Right lobe of liver (tissue), 4 donors: Measurements from ENCODE around the gene RAB4A.

ENCODE experiments used
- POLR2A ChIP-seq: fragments of 450-650 bp; IDR thresholded peaks from one replicate; pipeline ENCODE4 v1.6.1; 2017; ENCODE audit warnings: antibody characterized with exemption, mild to moderate bottlenecking
- TF ChIP-seq, protein P1 (sequence below), 4 donors: fragments of 200-600 bp in 3 of 4; fragments of 450-650 bp in 1 of 4; IDR thresholded peaks; one replicate each; pipeline versions ENCODE4 v1.5.1 to v1.8.0; 2016 to 2022; ENCODE audit warnings: antibody characterized with exemption in 4 of 4, mild to moderate bottlenecking in 2 of 4
- donor health status: DM: no; HTN: no; CAD: no.
- donor health status: DM: no; HTN: no; CAD: no.
- donor health status: DM: no; HTN: yes; CAD: no.

DNA sequence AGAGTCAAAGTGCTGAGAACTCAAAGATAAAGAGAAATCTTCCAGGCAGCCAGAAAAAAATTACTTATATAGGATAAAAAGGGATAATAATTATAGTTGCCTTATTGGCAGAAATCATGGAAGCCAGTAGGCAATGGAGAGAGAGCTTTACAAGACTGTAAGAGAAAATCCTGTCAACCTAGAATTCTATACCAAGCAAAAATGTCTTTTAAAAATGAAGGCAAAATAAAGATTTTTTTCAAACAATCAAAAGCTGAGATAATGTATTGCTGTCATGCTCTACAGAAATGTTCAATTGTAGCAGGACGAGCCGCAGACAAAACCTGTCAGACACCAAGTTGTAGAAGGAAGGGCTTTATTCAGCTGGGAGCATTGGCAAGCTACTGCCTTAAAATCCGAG is 26.8 kb upstream of the RAB4A start:
- TF ChIP-seq, protein P1, sequence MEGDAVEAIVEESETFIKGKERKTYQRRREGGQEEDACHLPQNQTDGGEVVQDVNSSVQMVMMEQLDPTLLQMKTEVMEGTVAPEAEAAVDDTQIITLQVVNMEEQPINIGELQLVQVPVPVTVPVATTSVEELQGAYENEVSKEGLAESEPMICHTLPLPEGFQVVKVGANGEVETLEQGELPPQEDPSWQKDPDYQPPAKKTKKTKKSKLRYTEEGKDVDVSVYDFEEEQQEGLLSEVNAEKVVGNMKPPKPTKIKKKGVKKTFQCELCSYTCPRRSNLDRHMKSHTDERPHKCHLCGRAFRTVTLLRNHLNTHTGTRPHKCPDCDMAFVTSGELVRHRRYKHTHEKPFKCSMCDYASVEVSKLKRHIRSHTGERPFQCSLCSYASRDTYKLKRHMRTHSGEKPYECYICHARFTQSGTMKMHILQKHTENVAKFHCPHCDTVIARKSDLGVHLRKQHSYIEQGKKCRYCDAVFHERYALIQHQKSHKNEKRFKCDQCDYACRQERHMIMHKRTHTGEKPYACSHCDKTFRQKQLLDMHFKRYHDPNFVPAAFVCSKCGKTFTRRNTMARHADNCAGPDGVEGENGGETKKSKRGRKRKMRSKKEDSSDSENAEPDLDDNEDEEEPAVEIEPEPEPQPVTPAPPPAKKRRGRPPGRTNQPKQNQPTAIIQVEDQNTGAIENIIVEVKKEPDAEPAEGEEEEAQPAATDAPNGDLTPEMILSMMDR (IDR thresholded peaks at IDR 0.05) = no peak
- no peak for TF ChIP-seq POLR2A
